ENCODE data around the gene SEC14L1. TPM values are rescaled to one million over a fixed set of nuclear protein-coding genes. Genes with fewer than 3 reads are reported as not detected.

SEC14L1 gene
- total RNA-seq, 1 donor from 2014 or later: 40.5 TPM

GRCh38 chr17:77146246-77146632, 5.5 kb downstream of the SEC14L1 start:
- DNase-seq (ENCODE audit: extremely low spot score in 2 of 2): no peak
- peak overlapping the region; percentile 67 for H3K27ac ChIP-seq
- intact Hi-C loops (cut with DNase I): no loop called here
- H3K36me3 ChIP-seq: peaks cover 0 to 35% of the 10 kb centered on the region in 2 donors
- H3K27me3 ChIP-seq: no peaks in the 10 kb centered on the region
- H3K9me3 ChIP-seq: no peaks in the 10 kb centered on the region
- no peak overlapping the region for H3K4me3 ChIP-seq
- H3K4me1 ChIP-seq: peaks cover 45% of the 10 kb centered on the region
- no peak for TF ChIP-seq POLR2AphosphoS5 (IDR thresholded peaks at IDR 0.05; ENCODE audit: insufficient read depth in 1 of 2, low read depth in 1 of 2)
- no peak for TF ChIP-seq CTCF (IDR thresholded peaks at IDR 0.05)
- no peak for TF ChIP-seq POLR2A (IDR thresholded peaks at IDR 0.05)

- H3K36me3 ChIP-seq: peaks cover 0 to 35% of the 10 kb centered on the region in 2 donors
- intact Hi-C loops (cut with DNase I): no loop called here
- H3K4me3 ChIP-seq: no peak overlapping the region
- no peak for DNase-seq (ENCODE audit: extremely low spot score in 2 of 2)
- H3K4me1 ChIP-seq: peaks cover 47% of the 10 kb centered on the region
- H3K27me3 ChIP-seq: no peaks in the 10 kb centered on the region
- TF ChIP-seq POLR2AphosphoS5 (IDR thresholded peaks at IDR 0.05; ENCODE audit: insufficient read depth in 1 of 2, low read depth in 1 of 2): peak in 1 of 2 donors; percentile 44
- TF ChIP-seq CTCF (IDR thresholded peaks at IDR 0.05): no peak
- no peak for TF ChIP-seq POLR2A (IDR thresholded peaks at IDR 0.05)
- no peaks in the 10 kb centered on the region for H3K9me3 ChIP-seq
- H3K27ac ChIP-seq: peak overlapping the region; percentile 28
Observed at GRCh38 chr17:77146882-77147281, 6.1 kb downstream of the SEC14L1 start.

GRCh38 chr17:77147357-77147801, 6.6 kb downstream of the SEC14L1 start:
- H3K27ac ChIP-seq: peak overlapping the region; percentile 28
- intact Hi-C loops (cut with DNase I): no loop called here
- peaks cover 47% of the 10 kb centered on the region for H3K4me1 ChIP-seq

GRCh38 chr17:77148077-77148939, 7.5 kb downstream of the SEC14L1 start:
- TF ChIP-seq POLR2A (IDR thresholded peaks at IDR 0.05) (no peak), CTCF (IDR thresholded peaks at IDR 0.05) (no peak), POLR2AphosphoS5 (IDR thresholded peaks at IDR 0.05; ENCODE audit: insufficient read depth in 1 of 2, low read depth in 1 of 2) (no peak)
- H3K9me3 ChIP-seq: no peaks in the 10 kb centered on the region
- H3K36me3 ChIP-seq: peaks cover 0 to 30% of the 10 kb centered on the region in 2 donors
- no peak overlapping the region for H3K4me3 ChIP-seq
- intact Hi-C loops (cut with DNase I): no loop called here
- peak overlapping the region; percentile 50 for H3K27ac ChIP-seq
- H3K4me1 ChIP-seq: peaks cover 51% of the 10 kb centered on the region
- DNase-seq (ENCODE audit: extremely low spot score in 2 of 2): no peak
- H3K27me3 ChIP-seq: no peaks in the 10 kb centered on the region

More at GRCh38 chr17:77147357-77147801, 6.6 kb downstream of the SEC14L1 start:
- TF ChIP-seq CTCF (IDR thresholded peaks at IDR 0.05) (no peak), POLR2AphosphoS5 (IDR thresholded peaks at IDR 0.05; ENCODE audit: insufficient read depth in 1 of 2, low read depth in 1 of 2) (no peak), POLR2A (IDR thresholded peaks at IDR 0.05) (no peak)
- no peak for DNase-seq (ENCODE audit: extremely low spot score in 2 of 2)
- H3K4me3 ChIP-seq: no peak overlapping the region
- H3K27me3 ChIP-seq: no peaks in the 10 kb centered on the region
- H3K36me3 ChIP-seq: peaks cover 0 to 35% of the 10 kb centered on the region in 2 donors
- no peaks in the 10 kb centered on the region for H3K9me3 ChIP-seq
